Hepatocyte (in vitro differentiated cells): ENCODE measurements around the gene CPSF3. TPM values are rescaled to one million over a fixed set of nuclear protein-coding genes. Genes with fewer than 3 reads are reported as not detected.
"Not testable (repeated sequence)": the region's sequence is repeated elsewhere in the genome, so short reads cannot be mapped to it uniquely, and the experiment has no call there.

Experiments used
- DNase-seq: peaks from one replicate; pipeline ENCODE4 v3.0.0-alpha.2; 2016; ENCODE audit warnings: low spot score
- H2AFZ ChIP-seq: fragments of 200-600 bp; sonication (generic); 2 replicates; pipeline ENCODE4 v1.6.0; 2016; ENCODE audit warnings: antibody characterized with exemption, mild to moderate bottlenecking
- H3K27ac ChIP-seq: fragments of 200-600 bp; sonication (generic); 2 replicates; pipeline ENCODE4 v1.5.1; 2016; ENCODE audit warnings: mild to moderate bottlenecking
- H3K27me3 ChIP-seq: fragments of 200-600 bp; sonication (generic); 2 replicates; pipeline ENCODE4 v1.6.1; 2016
- H3K36me3 ChIP-seq: fragments of 200-600 bp; sonication (generic); replicated peaks from 2 replicates; pipeline ENCODE4 v1.5.1; 2016; ENCODE audit warnings: low read depth; ENCODE audit not compliant: insufficient read depth
- H3K4me1 ChIP-seq: fragments of 200-600 bp; sonication (generic); 2 replicates; pipeline ENCODE4 v1.5.1; 2016; ENCODE audit warnings: mild to moderate bottlenecking, moderate library complexity; ENCODE audit not compliant: insufficient read depth
- H3K4me2 ChIP-seq: fragments of 200-600 bp; sonication (generic); 2 replicates; pipeline ENCODE4 v1.6.0; 2016
- H3K4me3 ChIP-seq: fragments of 200-600 bp; sonication (generic); 2 replicates; pipeline ENCODE4 v1.5.1; 2016; ENCODE audit warnings: mild to moderate bottlenecking
- H3K79me2 ChIP-seq: fragments of 200-600 bp; sonication (generic); 2 replicates; pipeline ENCODE4 v1.6.0; 2017; ENCODE audit warnings: mild to moderate bottlenecking
- H3K9me2 ChIP-seq: fragments of 200-600 bp; sonication (generic); replicated peaks from 2 replicates; pipeline ENCODE4 v1.6.0; 2017; ENCODE audit warnings: mild to moderate bottlenecking; ENCODE audit not compliant: insufficient read depth
- H3K9me3 ChIP-seq: fragments of 200-600 bp; sonication (generic); 2 replicates; pipeline ENCODE4 v1.5.1; 2016; ENCODE audit warnings: low read depth, mild to moderate bottlenecking
- H4K20me1 ChIP-seq: fragments of 200-600 bp; sonication (generic); 2 replicates; pipeline ENCODE4 v1.6.0; 2016; ENCODE audit warnings: mild to moderate bottlenecking; ENCODE audit not compliant: insufficient read depth, poor library complexity, severe bottlenecking
- EZH2 ChIP-seq: fragments of 200-600 bp; sonication (generic); IDR thresholded peaks from 2 replicates; pipeline ENCODE4 v1.6.1; 2016; ENCODE audit warnings: antibody characterized with exemption, mild to moderate bottlenecking, borderline replicate concordance
- EZH2phosphoT487 ChIP-seq: fragments of 200-600 bp; sonication (generic); IDR thresholded peaks from one replicate; pipeline ENCODE4 v1.6.1; 2018; ENCODE audit warnings: antibody characterized with exemption, mild to moderate bottlenecking, low read depth, moderate library complexity; ENCODE audit not compliant: unreplicated experiment, severe bottlenecking
- WGBS: methylation state at CpG from one replicate; pipeline ENCODE4 v1.1.6; 2016; ENCODE audit warnings: low lambda C conversion rate; ENCODE audit errors: missing lambda C conversion rate; 5-methylcytosine and 5-hydroxymethylcytosine counted together
- polyA plus RNA-seq: library from polyadenylated mRNA; unstranded; fragments of >200 nt; fragmentation: Nextera tagmentation; extraction: Ambion mirVana; gene quantifications from 2 replicates; pipeline ENCODE4 v1.2.1, GENCODE V29; 2016
- total RNA-seq: library from RNA; depleted of rRNA; stranded (reverse); fragments of >200 nt; gene quantifications from 2 replicates; pipeline ENCODE4 v1.2.3, GENCODE V29; 2014
- TF ChIP-seq, protein P1 (sequence below): fragments of 200-600 bp; sonication (generic); IDR thresholded peaks from 2 replicates; pipeline ENCODE4 v1.5.1; 2016; ENCODE audit warnings: antibody characterized with exemption, mild to moderate bottlenecking; ENCODE audit not compliant: poor library complexity

CPSF3 gene
- total and polyA plus RNA-seq, 2 experiments from 2014 or later = 23.9 to 38.7 TPM

GRCh38 chr2:9392898-9393765 lies 30.3 kb upstream of the CPSF3 start:
- WGBS = 57% methylated on average over 19 of the region's 28 CpGs
- peak overlapping the region; percentile 51 for H3K27ac ChIP-seq
- no peaks in the 10 kb centered on the region for H3K27me3 ChIP-seq
- DNase-seq = no peak
- TF ChIP-seq, protein P1, sequence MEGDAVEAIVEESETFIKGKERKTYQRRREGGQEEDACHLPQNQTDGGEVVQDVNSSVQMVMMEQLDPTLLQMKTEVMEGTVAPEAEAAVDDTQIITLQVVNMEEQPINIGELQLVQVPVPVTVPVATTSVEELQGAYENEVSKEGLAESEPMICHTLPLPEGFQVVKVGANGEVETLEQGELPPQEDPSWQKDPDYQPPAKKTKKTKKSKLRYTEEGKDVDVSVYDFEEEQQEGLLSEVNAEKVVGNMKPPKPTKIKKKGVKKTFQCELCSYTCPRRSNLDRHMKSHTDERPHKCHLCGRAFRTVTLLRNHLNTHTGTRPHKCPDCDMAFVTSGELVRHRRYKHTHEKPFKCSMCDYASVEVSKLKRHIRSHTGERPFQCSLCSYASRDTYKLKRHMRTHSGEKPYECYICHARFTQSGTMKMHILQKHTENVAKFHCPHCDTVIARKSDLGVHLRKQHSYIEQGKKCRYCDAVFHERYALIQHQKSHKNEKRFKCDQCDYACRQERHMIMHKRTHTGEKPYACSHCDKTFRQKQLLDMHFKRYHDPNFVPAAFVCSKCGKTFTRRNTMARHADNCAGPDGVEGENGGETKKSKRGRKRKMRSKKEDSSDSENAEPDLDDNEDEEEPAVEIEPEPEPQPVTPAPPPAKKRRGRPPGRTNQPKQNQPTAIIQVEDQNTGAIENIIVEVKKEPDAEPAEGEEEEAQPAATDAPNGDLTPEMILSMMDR = no peak
- TF ChIP-seq EZH2 (no peak), EZH2phosphoT487 (no peak)
- no peaks in the 10 kb centered on the region for H3K36me3 ChIP-seq
- no peaks in the 10 kb centered on the region for H4K20me1 ChIP-seq
- H3K9me2 ChIP-seq = no peaks in the 10 kb centered on the region
- no peak overlapping the region for H3K4me3 ChIP-seq
- peak overlapping the region; percentile 1 for H3K4me2 ChIP-seq
- H2AFZ ChIP-seq = no peak overlapping the region
- H3K9me3 ChIP-seq = no peaks in the 10 kb centered on the region
- H3K79me2 ChIP-seq = no peaks in the 10 kb centered on the region
- H3K4me1 ChIP-seq = peaks cover 7% of the 10 kb centered on the region

- H3K27me3 ChIP-seq = no peaks in the 10 kb centered on the region
- no peaks in the 10 kb centered on the region for H4K20me1 ChIP-seq
- TF ChIP-seq EZH2 = no peak
- TF ChIP-seq, protein P1 = no peak
- no peak for TF ChIP-seq EZH2phosphoT487
- H2AFZ ChIP-seq = no peak overlapping the region
- no peaks in the 10 kb centered on the region for H3K9me3 ChIP-seq
- H3K4me1 ChIP-seq = peaks cover 7% of the 10 kb centered on the region
- no peak for DNase-seq
- no peak overlapping the region for H3K27ac ChIP-seq
- WGBS = 96% methylated on average over 15 of the region's 15 CpGs
- no peak overlapping the region for H3K4me3 ChIP-seq
- no peaks in the 10 kb centered on the region for H3K9me2 ChIP-seq
- H3K36me3 ChIP-seq = no peaks in the 10 kb centered on the region
- H3K4me2 ChIP-seq = no peak overlapping the region
- H3K79me2 ChIP-seq = no peaks in the 10 kb centered on the region
Measured at GRCh38 chr2:9394816-9395215, 28.6 kb upstream of the CPSF3 start.

- Histone ChIP-seq H3K79me2 (no peaks in the 10 kb centered on the region), H3K9me3 (no peaks in the 10 kb centered on the region), H4K20me1 (no peaks in the 10 kb centered on the region), H3K36me3 (no peaks in the 10 kb centered on the region), H3K9me2 (no peaks in the 10 kb centered on the region), H3K27ac (no peak overlapping the region), H3K4me2 (no peak overlapping the region), H3K4me1 (peaks cover 7% of the 10 kb centered on the region), H2AFZ (no peak overlapping the region), H3K27me3 (no peaks in the 10 kb centered on the region), H3K4me3 (no peak overlapping the region)
- no peak for TF ChIP-seq EZH2
- TF ChIP-seq EZH2phosphoT487 = no peak
- TF ChIP-seq, protein P1 = no peak
- DNase-seq = no peak
- 96% methylated on average over 14 of the region's 14 CpGs for WGBS
Measured at GRCh38 chr2:9397201-9397600, 26.3 kb upstream of the CPSF3 start.

- WGBS = 96% methylated on average over 11 of the region's 11 CpGs
- H3K4me2 ChIP-seq = not testable (repeated sequence)
Measured at GRCh38 chr2:9398251-9398650, 25.2 kb upstream of the CPSF3 start.

More at GRCh38 chr2:9398251-9398650, 25.2 kb upstream of the CPSF3 start:
- not testable (repeated sequence) for H3K4me3 ChIP-seq, H4K20me1 ChIP-seq, H3K79me2 ChIP-seq, DNase-seq, H3K9me3 ChIP-seq, H3K27me3 ChIP-seq, H3K9me2 ChIP-seq, H3K27ac ChIP-seq, H3K4me1 ChIP-seq, H2AFZ ChIP-seq, H3K36me3 ChIP-seq
